K562 (cell line): ENCODE results near the gene SLC4A3. TPM values are rescaled to one million over a fixed set of nuclear protein-coding genes. Genes with fewer than 3 reads are reported as not detected.

ENCODE experiments used
- CBX3 ChIP-seq, 2 experiments: IDR thresholded peaks; 1 replicate in 1 of 2; 2 replicates in 1 of 2; pipeline ENCODE4 v1.6.1; 2012; ENCODE audit warnings: inconsistent platforms in 2 of 2, low read length in 2 of 2, borderline replicate concordance in 1 of 2, control low read depth in 1 of 2
- HDGF ChIP-seq: fragments of 450-650 bp; IDR thresholded peaks from 2 replicates; pipeline ENCODE4 v1.6.1; 2016
- HNRNPLL ChIP-seq: fragments of 200-400 bp; formaldehyde crosslinking; IDR thresholded peaks from 2 replicates; pipeline ENCODE4 v1.6.1; 2017; ENCODE audit warnings: low read length, low read depth, mild to moderate bottlenecking; ENCODE audit not compliant: poor library complexity, severe bottlenecking
- MTA3 ChIP-seq: fragments of 450-650 bp; formaldehyde crosslinking; IDR thresholded peaks from 2 replicates; pipeline ENCODE4 v1.6.1; 2017; ENCODE audit warnings: mild to moderate bottlenecking, borderline replicate concordance
- NRF1 ChIP-seq, 2 experiments: fragments of 450-650 bp; IDR thresholded peaks in 1 of 2; conservative IDR thresholded peaks in 1 of 2; 2 replicates each; pipeline ENCODE4 v1.6.1; 2014; ENCODE audit warnings: mild to moderate bottlenecking in 2 of 2
- PTTG1 ChIP-seq: fragments of 450-650 bp; IDR thresholded peaks from 2 replicates; pipeline ENCODE4 v1.6.1; 2016; ENCODE audit warnings: low read depth, mild to moderate bottlenecking, missing genetic modification characterization, missing compliant biosample characterization
- PURB ChIP-seq: sonication (generic); formaldehyde crosslinking; IDR thresholded peaks from 2 replicates; pipeline ENCODE4 v1.9.0; 2021; ENCODE audit warnings: low read depth, mild to moderate bottlenecking, missing genetic modification reagents
- RAD21 ChIP-seq, 2 experiments: fragments of 250-450 bp in 1 of 2; fragments of 450-650 bp in 1 of 2; sonication (Bioruptor Pico) in 1 of 2; formaldehyde crosslinking in 1 of 2; IDR thresholded peaks in 1 of 2; conservative IDR thresholded peaks in 1 of 2; 2 replicates each; pipeline versions ENCODE4 v1.4.0 to v1.8.0; 2020 to 2022; ENCODE audit warnings: mild to moderate bottlenecking in 2 of 2, moderate library complexity in 1 of 2
- SP1 ChIP-seq: sonication (generic); formaldehyde crosslinking; IDR thresholded peaks from 2 replicates; pipeline ENCODE4 v1.8.1; 2022; ENCODE audit warnings: mild to moderate bottlenecking, missing genetic modification reagents
- TAF9B ChIP-seq: fragments of 450-650 bp; IDR thresholded peaks from 2 replicates; pipeline ENCODE4 v1.6.1; 2018; ENCODE audit warnings: mild to moderate bottlenecking; ENCODE audit not compliant: partially characterized antibody
- TAL1 ChIP-seq: fragments of 450-650 bp; IDR thresholded peaks from 2 replicates; pipeline ENCODE4 v1.6.1; 2016; ENCODE audit warnings: mild to moderate bottlenecking
- WHSC1 ChIP-seq: IDR thresholded peaks from one replicate; pipeline ENCODE4 v1.6.1; 2012; ENCODE audit warnings: low read length, control low read depth, inconsistent platforms
- ZBTB8A ChIP-seq: fragments of 450-650 bp; IDR thresholded peaks from 2 replicates; pipeline ENCODE4 v1.6.1; 2018; ENCODE audit warnings: mild to moderate bottlenecking, moderate library complexity; ENCODE audit not compliant: partially characterized antibody
- ZFX ChIP-seq: sonication (generic); formaldehyde crosslinking; IDR thresholded peaks from 2 replicates; pipeline ENCODE4 v1.8.0; 2022; ENCODE audit warnings: mild to moderate bottlenecking, missing genetic modification reagents, moderate library complexity
- ZNF274 ChIP-seq: IDR thresholded peaks from 2 replicates; pipeline ENCODE4 v1.6.1; 2011; ENCODE audit warnings: low read depth, mild to moderate bottlenecking, low read length, moderate library complexity, borderline replicate concordance
- ZNF79 ChIP-seq: fragments of 250-450 bp; sonication (Bioruptor Pico); IDR thresholded peaks from 2 replicates; pipeline ENCODE4 v1.4.0; 2020; ENCODE audit warnings: low read depth, mild to moderate bottlenecking, moderate library complexity
- polyA plus RNA-seq, 8 experiments: library from polyadenylated mRNA; depleted of rRNA in 4 of 8; stranded (reverse) in 5 of 8; unstranded in 3 of 8; fragments of >200 nt; fragmentation: Nextera tagmentation in 2 of 8; fragmentation: Illumina TruSeq in 1 of 8; extraction: Ambion mirVana in 2 of 8; extraction: Trizol in 1 of 8; gene quantifications; 2 replicates each; pipeline versions ENCODE4 v1.2.1 to v1.2.3, GENCODE V29; 2011 to 2014; ENCODE audit warnings: inconsistent platforms in 1 of 8, missing spikeins in 1 of 8
- total RNA-seq, 7 experiments: library from RNA; depleted of rRNA in 6 of 7; stranded (reverse); fragments of >200 nt in 6 of 7; fragmentation: Illumina TruSeq in 2 of 7; extraction: Trizol in 2 of 7; gene quantifications; 2 replicates each; pipeline versions ENCODE4 v1.2.1 to v1.2.3, GENCODE V29; 2011 to 2021; ENCODE audit warnings: low replicate concordance in 1 of 7
- TF ChIP-seq, protein P1 (sequence below): fragments of 250-450 bp; sonication (Bioruptor Pico); IDR thresholded peaks from 2 replicates; pipeline ENCODE4 v1.8.0; 2021; ENCODE audit warnings: mild to moderate bottlenecking, moderate library complexity
- TF ChIP-seq, protein P2 (sequence below): fragments of 250-450 bp; sonication (Bioruptor Pico); IDR thresholded peaks from 2 replicates; pipeline ENCODE4 v1.6.1; 2021; ENCODE audit warnings: mild to moderate bottlenecking
- TF ChIP-seq, protein P3 (sequence below): fragments of 250-450 bp; sonication (Bioruptor Pico); IDR thresholded peaks from 2 replicates; pipeline ENCODE4 v1.4.0; 2020

SLC4A3 gene
- total and polyA plus RNA-seq, 9 of the 15 experiments (the other 6 are each of a cell fraction or from before 2014, with no cell fraction given): 0.04 to 0.31 (median 0.16) TPM; not detected in 5

DNA sequence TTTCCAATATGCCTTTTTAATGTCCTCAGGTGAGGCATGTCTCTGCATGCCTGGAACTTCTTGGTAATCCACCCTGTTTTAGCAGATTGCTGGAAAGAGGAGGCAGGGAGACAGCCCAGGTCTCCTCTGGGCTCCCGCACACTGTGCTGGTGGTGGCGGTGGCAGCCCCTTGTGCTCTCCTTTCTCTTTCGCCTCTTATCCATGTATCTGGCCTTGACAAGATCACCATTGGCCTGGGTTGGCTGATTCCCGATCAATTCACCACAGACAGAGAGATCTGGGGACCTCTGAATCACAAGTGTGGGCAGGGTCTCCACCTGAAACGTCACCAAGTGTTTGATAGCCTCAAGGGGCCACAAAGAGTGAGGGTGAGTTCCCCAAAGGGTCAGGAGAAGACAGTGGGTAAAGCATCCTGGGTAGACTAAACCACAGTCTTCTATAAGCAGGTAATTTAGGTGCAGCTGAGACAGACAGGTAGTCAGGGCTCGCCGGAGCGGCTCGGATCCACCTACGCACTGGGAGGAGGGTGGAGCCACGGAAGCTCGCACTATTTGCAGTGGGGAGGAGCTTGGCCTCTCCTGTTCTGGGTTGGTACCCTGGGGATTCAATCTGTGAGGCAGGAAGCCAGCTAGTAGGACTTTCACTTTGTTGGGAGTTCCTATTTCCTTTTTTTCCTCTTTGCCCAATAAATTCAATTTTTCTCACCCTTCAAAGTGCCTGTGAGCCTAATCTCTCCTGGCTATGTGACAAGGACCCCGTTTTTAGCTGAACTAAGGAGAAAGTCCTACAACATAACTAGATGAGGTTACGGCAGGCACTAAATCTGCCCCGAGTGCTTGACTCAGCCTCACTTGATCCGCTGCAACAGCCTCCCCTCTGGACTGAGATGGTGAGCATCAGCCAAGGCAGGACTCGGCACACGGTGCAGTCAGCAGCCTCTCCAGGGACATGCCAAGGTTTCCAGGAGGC, 57.6 kb downstream of the SLC4A3 start (continued):
- no peak for TF ChIP-seq TAL1
- no peak for TF ChIP-seq PURB (CRISPR knock-in tag)
- 0 out of 2 replicates have a peak, but pooled peaks have one; percentile 20 for TF ChIP-seq MTA3
- TF ChIP-seq CBX3 (IDR thresholded peaks at IDR 0.05; ENCODE audit: borderline replicate concordance in 1 of 2, low read length in 2 of 2): peak in 1 of 2 experiments; percentile 10; a peak in 1 of 3 replicates
- TF ChIP-seq ZNF274: no peak
- no peak for TF ChIP-seq HDGF
- no peak for TF ChIP-seq PTTG1 (tag)
- TF ChIP-seq, protein P1, sequence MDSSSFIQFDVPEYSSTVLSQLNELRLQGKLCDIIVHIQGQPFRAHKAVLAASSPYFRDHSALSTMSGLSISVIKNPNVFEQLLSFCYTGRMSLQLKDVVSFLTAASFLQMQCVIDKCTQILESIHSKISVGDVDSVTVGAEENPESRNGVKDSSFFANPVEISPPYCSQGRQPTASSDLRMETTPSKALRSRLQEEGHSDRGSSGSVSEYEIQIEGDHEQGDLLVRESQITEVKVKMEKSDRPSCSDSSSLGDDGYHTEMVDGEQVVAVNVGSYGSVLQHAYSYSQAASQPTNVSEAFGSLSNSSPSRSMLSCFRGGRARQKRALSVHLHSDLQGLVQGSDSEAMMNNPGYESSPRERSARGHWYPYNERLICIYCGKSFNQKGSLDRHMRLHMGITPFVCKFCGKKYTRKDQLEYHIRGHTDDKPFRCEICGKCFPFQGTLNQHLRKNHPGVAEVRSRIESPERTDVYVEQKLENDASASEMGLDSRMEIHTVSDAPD (CRISPR knock-in tag): no peak
- TF ChIP-seq, protein P2, sequence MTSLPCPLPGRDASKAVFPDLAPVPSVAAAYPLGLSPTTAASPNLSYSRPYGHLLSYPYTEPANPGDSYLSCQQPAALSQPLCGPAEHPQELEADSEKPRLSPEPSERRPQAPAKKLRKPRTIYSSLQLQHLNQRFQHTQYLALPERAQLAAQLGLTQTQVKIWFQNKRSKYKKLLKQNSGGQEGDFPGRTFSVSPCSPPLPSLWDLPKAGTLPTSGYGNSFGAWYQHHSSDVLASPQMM (CRISPR knock-in tag): no peak
- no peak for TF ChIP-seq ZNF79 (CRISPR knock-in tag)
- no peak for TF ChIP-seq HNRNPLL
- no peak for TF ChIP-seq WHSC1
- no peak for TF ChIP-seq ZBTB8A
- TF ChIP-seq ZFX (CRISPR knock-in tag): no peak
- TF ChIP-seq RAD21 (CRISPR knock-in tag; conservative IDR thresholded peaks at IDR 0.05 in 1 of 2, IDR thresholded peaks at IDR 0.05 in 1 of 2): no peak
- TF ChIP-seq, protein P3, sequence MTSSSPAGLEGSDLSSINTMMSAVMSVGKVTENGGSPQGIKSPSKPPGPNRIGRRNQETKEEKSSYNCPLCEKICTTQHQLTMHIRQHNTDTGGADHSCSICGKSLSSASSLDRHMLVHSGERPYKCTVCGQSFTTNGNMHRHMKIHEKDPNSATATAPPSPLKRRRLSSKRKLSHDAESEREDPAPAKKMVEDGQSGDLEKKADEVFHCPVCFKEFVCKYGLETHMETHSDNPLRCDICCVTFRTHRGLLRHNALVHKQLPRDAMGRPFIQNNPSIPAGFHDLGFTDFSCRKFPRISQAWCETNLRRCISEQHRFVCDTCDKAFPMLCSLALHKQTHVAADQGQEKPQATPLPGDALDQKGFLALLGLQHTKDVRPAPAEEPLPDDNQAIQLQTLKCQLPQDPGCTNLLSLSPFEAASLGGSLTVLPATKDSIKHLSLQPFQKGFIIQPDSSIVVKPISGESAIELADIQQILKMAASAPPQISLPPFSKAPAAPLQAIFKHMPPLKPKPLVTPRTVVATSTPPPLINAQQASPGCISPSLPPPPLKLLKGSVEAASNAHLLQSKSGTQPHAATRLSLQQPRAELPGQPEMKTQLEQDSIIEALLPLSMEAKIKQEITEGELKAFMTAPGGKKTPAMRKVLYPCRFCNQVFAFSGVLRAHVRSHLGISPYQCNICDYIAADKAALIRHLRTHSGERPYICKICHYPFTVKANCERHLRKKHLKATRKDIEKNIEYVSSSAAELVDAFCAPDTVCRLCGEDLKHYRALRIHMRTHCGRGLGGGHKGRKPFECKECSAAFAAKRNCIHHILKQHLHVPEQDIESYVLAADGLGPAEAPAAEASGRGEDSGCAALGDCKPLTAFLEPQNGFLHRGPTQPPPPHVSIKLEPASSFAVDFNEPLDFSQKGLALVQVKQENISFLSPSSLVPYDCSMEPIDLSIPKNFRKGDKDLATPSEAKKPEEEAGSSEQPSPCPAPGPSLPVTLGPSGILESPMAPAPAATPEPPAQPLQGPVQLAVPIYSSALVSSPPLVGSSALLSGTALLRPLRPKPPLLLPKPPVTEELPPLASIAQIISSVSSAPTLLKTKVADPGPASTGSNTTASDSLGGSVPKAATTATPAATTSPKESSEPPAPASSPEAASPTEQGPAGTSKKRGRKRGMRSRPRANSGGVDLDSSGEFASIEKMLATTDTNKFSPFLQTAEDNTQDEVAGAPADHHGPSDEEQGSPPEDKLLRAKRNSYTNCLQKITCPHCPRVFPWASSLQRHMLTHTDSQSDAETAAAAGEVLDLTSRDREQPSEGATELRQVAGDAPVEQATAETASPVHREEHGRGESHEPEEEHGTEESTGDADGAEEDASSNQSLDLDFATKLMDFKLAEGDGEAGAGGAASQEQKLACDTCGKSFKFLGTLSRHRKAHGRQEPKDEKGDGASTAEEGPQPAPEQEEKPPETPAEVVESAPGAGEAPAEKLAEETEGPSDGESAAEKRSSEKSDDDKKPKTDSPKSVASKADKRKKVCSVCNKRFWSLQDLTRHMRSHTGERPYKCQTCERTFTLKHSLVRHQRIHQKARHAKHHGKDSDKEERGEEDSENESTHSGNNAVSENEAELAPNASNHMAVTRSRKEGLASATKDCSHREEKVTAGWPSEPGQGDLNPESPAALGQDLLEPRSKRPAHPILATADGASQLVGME (CRISPR knock-in tag): no peak
- peak; percentile 38 to 39; a peak in 2 of 4 replicates for TF ChIP-seq NRF1 (conservative IDR thresholded peaks at IDR 0.05 in 1 of 2, IDR thresholded peaks at IDR 0.05 in 1 of 2)
- no peak for TF ChIP-seq SP1 (CRISPR knock-in tag)
- TF ChIP-seq TAF9B: no peak
